Ovary (tissue), 9 donors: ENCODE results near the gene TNPO3. TPM values are rescaled to one million over a fixed set of nuclear protein-coding genes. Genes with fewer than 3 reads are reported as not detected.

ENCODE experiments used
- DNase-seq, 5 donors: peaks; one replicate each; pipeline ENCODE4 v3.0.0-alpha.2; 2019 to 2020
- H3K27ac ChIP-seq, 2 donors: fragments of 200-600 bp; one replicate each; pipeline versions ENCODE4 v1.5.1 to v1.8.0; 2019 to 2022
- H3K27me3 ChIP-seq: fragments of 200-600 bp; one replicate; pipeline ENCODE4 v1.8.0; 2022
- H3K36me3 ChIP-seq: fragments of 200-600 bp; sonication (generic); one replicate; pipeline ENCODE4 v1.5.1; 2019
- H3K4me1 ChIP-seq: one replicate; pipeline ENCODE4 v1.8.1; 2013; ENCODE audit warnings: mild to moderate bottlenecking, moderate library complexity; ENCODE audit not compliant: insufficient read depth
- H3K4me3 ChIP-seq: fragments of 200-600 bp; sonication (generic); one replicate; pipeline ENCODE4 v1.5.1; 2017
- H3K9me3 ChIP-seq, 2 donors: fragments of 200-600 bp in 1 of 2; sonication (generic) in 1 of 2; one replicate each; pipeline versions ENCODE4 v1.5.1 to v1.8.1; 2013 to 2019; ENCODE audit warnings: mild to moderate bottlenecking in 1 of 2, moderate library complexity in 1 of 2
- EP300 ChIP-seq: sonication (generic); formaldehyde crosslinking; IDR thresholded peaks from one replicate; pipeline ENCODE4 v1.6.1; 2017; ENCODE audit warnings: antibody characterized with exemption
- POLR2A ChIP-seq: fragments of 450-650 bp; IDR thresholded peaks from one replicate; pipeline ENCODE4 v1.6.1; 2017; ENCODE audit warnings: antibody characterized with exemption, mild to moderate bottlenecking, moderate library complexity
- WGBS, 3 donors: extraction: QIAGEN DNeasy Blood & Tissue Kit in 1 of 3; methylation state at CpG; one replicate each; pipeline versions ENCODE4 v1.1.5 to v1.1.7; 2013 to 2017; 5-methylcytosine and 5-hydroxymethylcytosine counted together
- intact Hi-C, 4 donors: fragments of 100-400 bp; cut with DNase I; formaldehyde crosslinking; loops; one replicate each; pipeline versions ENCODE4 v1.11.0 to v1.15.1; 2022 to 2023
- polyA plus RNA-seq, 2 donors: library from polyadenylated mRNA; stranded (reverse); fragments of 200-250 nt in 1 of 2; fragments of 350-450 nt in 1 of 2; fragmentation: Illumina TruSeq in 1 of 2; extraction: RNeasy Lipid Tissue Mini Kit (QIAGEN cat#74804) in 1 of 2; gene quantifications; one replicate each; pipeline ENCODE4 v1.2.3, GENCODE V29; 2013 to 2014
- total RNA-seq, 7 donors: library from RNA; depleted of rRNA in 2 of 7; stranded (reverse); fragments of >200 nt in 2 of 7; fragmentation: NEBNext Ultra II Directional in 3 of 7; extraction: Animal tissue kit (Norgen Biotek cat#: 25700) in 3 of 7; gene quantifications; one replicate each; pipeline versions ENCODE4 v1.1.0 to v1.2.4, GENCODE V29; 2016 to 2023
- TF ChIP-seq, protein P1 (sequence below), 3 donors: fragments of 450-650 bp in 2 of 3; fragments of 200-600 bp in 1 of 3; IDR thresholded peaks; one replicate each; pipeline versions ENCODE4 v1.5.1 to v1.8.0; 2016 to 2022; ENCODE audit warnings: antibody characterized with exemption in 3 of 3, mild to moderate bottlenecking in 1 of 3
- donor health status: DM: no; HTN: no; CAD: no; lungs with moderate emphysema.
- donor health status: DM: no; HTN: no; CAD: no.
- donor health status: Bipolar disorder and iron deficiency.
- donor health status: DM: yes; HTN: yes; CAD: no.
- donor health status: DM: no; HTN: no; CAD: no.
- donor health status: DM: yes; HTN: yes; CAD: no.

TNPO3 gene
- total and polyA plus RNA-seq, 9 donors, result 18.6 to 40.1 (median 30.9) TPM

DNA sequence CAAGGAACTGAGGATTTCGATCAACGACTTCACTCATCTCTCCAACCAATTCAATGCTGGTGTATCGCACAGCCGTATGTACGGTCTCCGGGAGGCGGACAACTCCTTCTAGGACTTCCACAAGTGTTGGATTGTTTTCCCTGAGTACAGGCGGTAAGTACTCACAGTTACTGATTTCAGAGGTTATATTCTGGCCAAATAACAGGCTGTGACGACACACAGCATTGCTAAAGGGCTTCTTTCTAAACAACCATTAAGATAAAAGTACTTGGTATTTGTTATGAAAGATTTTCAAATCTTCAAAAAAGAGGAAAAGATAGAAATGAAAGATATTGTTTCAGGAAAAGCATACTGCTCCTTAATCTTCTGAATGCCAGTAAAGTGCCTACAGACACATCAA is 65.0 kb downstream of the TNPO3 start:
- Histone ChIP-seq H3K36me3 (no peaks in the 10 kb centered on the region), H3K9me3 (no peaks in the 10 kb centered on the region), H3K4me3 (no peak overlapping the region), H3K4me1 (no peaks in the 10 kb centered on the region), H3K27me3 (no peaks in the 10 kb centered on the region), H3K27ac (no peak overlapping the region)
- no peak for DNase-seq
- TF ChIP-seq POLR2A, result no peak
- TF ChIP-seq, protein P1, sequence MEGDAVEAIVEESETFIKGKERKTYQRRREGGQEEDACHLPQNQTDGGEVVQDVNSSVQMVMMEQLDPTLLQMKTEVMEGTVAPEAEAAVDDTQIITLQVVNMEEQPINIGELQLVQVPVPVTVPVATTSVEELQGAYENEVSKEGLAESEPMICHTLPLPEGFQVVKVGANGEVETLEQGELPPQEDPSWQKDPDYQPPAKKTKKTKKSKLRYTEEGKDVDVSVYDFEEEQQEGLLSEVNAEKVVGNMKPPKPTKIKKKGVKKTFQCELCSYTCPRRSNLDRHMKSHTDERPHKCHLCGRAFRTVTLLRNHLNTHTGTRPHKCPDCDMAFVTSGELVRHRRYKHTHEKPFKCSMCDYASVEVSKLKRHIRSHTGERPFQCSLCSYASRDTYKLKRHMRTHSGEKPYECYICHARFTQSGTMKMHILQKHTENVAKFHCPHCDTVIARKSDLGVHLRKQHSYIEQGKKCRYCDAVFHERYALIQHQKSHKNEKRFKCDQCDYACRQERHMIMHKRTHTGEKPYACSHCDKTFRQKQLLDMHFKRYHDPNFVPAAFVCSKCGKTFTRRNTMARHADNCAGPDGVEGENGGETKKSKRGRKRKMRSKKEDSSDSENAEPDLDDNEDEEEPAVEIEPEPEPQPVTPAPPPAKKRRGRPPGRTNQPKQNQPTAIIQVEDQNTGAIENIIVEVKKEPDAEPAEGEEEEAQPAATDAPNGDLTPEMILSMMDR (IDR thresholded peaks at IDR 0.05), result no peak
- TF ChIP-seq EP300, result no peak
- intact Hi-C loops, result no loop called here
- 74 to 81% (median 76%) methylated on average over 9 of the region's 9 CpGs for WGBS, 3 donors

DNA sequence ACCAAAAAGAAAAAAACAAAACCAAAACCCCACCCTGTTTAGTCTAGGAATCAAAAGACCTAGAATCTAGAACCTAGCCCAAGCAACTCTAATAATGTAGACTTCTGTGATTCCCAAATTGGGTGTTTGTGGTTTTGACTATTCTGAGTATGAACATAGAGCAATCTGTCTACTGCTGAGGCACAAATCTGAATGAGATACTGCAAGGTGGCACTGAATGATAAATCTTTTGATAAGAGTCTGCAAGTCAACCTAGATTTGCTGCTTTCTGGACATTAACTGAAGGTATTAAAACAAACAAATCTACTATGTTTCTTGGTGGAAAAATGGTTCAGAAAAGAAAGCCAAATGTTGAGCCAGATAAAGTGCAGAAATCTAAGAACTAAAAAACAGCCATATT is 66.5 kb downstream of the TNPO3 start:
- TF ChIP-seq, protein P1 (IDR thresholded peaks at IDR 0.05), result no peak
- TF ChIP-seq POLR2A, result no peak
- no peak for TF ChIP-seq EP300
- H3K36me3 ChIP-seq, result no peaks in the 10 kb centered on the region
- intact Hi-C loops, result no loop called here
- H3K27me3 ChIP-seq, result no peaks in the 10 kb centered on the region
- H3K27ac ChIP-seq, result no peak overlapping the region
- DNase-seq, result no peak
- no peak overlapping the region for H3K4me3 ChIP-seq
- H3K9me3 ChIP-seq, result no peaks in the 10 kb centered on the region
- H3K4me1 ChIP-seq, result no peaks in the 10 kb centered on the region

DNA sequence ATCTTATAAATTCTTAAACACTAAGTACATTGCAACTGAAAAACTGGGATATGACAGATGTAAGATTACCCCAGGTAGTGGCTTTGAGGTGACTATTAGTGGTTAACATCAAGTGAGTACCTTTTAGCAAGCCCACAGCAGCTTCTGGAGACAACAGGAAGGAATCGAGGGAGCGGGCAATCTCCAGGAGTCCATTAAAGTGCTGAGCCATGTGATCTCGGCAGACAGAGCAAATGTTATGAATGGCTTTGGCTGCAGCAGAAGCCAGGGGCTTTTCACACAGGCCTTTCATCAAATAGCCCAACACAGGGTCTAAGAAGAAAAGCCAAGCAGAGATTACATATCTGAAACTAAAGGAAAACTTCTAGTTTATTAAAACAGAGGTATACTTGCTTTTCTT is 68.3 kb downstream of the TNPO3 start:
- intact Hi-C loops, result no loop called here
- no peaks in the 10 kb centered on the region for H3K27me3 ChIP-seq
- TF ChIP-seq, protein P1 (IDR thresholded peaks at IDR 0.05), result no peak
- TF ChIP-seq POLR2A (no peak), EP300 (no peak)
- no peak overlapping the region for H3K4me3 ChIP-seq
- no peaks in the 10 kb centered on the region for H3K36me3 ChIP-seq
- WGBS, 3 donors, result 72 to 82% (median 80%) methylated on average over 3 of the region's 3 CpGs
- H3K9me3 ChIP-seq, result no peaks in the 10 kb centered on the region
- no peak overlapping the region for H3K27ac ChIP-seq
- H3K4me1 ChIP-seq, result no peaks in the 10 kb centered on the region
- DNase-seq, result no peak

DNA sequence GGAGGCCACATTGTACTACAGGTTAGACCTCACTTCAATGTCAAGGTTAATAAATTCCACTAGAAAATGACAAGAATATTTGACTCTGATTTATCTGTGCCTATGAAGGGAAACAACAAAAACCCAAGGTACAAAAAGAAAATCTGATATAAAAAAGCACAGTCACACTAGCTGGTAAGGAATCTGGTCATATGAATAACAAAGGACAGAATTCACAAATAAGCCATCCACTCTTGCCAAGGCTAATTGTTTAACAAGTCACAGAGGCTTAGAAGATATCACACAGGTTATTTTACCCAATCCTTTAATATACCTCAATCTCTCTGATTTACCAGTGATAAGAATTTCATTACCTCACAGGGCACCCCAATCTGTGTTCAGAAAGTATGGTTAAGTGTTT is 69.3 kb downstream of the TNPO3 start:
- Histone ChIP-seq H3K36me3 (no peaks in the 10 kb centered on the region), H3K9me3 (no peaks in the 10 kb centered on the region), H3K27me3 (no peaks in the 10 kb centered on the region), H3K4me1 (no peaks in the 10 kb centered on the region), H3K4me3 (no peak overlapping the region), H3K27ac (no peak overlapping the region)
- intact Hi-C loops, result no loop called here
- TF ChIP-seq, protein P1 (IDR thresholded peaks at IDR 0.05), result no peak
- DNase-seq, result no peak

DNA sequence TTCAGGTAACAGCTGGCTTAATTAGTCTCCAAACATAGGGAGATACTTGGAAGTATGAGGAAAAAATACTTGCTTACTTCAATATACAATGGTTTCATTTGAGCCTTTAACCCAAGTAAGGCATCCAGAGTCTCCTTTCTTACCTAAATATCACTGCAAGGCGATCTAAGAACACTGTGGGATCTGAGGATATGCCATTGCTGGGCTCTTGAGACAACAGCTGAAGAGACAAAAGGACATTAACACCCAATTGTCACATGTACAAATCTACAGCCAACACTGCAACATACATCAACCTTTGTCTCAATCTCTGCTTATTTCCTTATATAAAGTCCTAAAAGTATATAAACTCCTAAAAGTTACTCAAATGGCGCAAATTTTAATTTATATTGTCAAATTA is 72.8 kb downstream of the TNPO3 start:
- H3K27me3 ChIP-seq, result no peaks in the 10 kb centered on the region
- 93 to 98% (median 97%) methylated on average over 2 of the region's 2 CpGs for WGBS, 3 donors
- no peak for TF ChIP-seq POLR2A
- no peak overlapping the region for H3K4me3 ChIP-seq
- H3K9me3 ChIP-seq, result no peaks in the 10 kb centered on the region
- intact Hi-C loops, result no loop called here
- DNase-seq, result no peak
- H3K36me3 ChIP-seq, result no peaks in the 10 kb centered on the region
- no peaks in the 10 kb centered on the region for H3K4me1 ChIP-seq
- no peak overlapping the region for H3K27ac ChIP-seq
